Suprapubic skin (tissue), 4 donors: Measurements from ENCODE around the gene SLC6A12. TPM values are rescaled to one million over a fixed set of nuclear protein-coding genes. Genes with fewer than 3 reads are reported as not detected.
A peak's percentile ranks its signal among the peaks of the same experiment; 100 is the strongest.
"Not testable (repeated sequence)": the region's sequence is repeated elsewhere in the genome, so short reads cannot be mapped to it uniquely, and the experiment has no call there.

Experiments
- DNase-seq, 2 donors: peaks; one replicate each; pipeline ENCODE4 v3.0.0-alpha.2; 2019; ENCODE audit warnings: low spot score in 2 of 2
- H3K27ac ChIP-seq: fragments of 200-600 bp; sonication (generic); one replicate; pipeline ENCODE4 v1.5.1; 2019
- H3K27me3 ChIP-seq: fragments of 200-600 bp; sonication (generic); one replicate; pipeline ENCODE4 v1.5.1; 2019
- H3K36me3 ChIP-seq: fragments of 200-600 bp; sonication (generic); one replicate; pipeline ENCODE4 v1.5.1; 2019
- H3K4me1 ChIP-seq: fragments of 200-600 bp; sonication (generic); one replicate; pipeline ENCODE4 v1.5.1; 2019
- H3K4me3 ChIP-seq: fragments of 200-600 bp; sonication (generic); one replicate; pipeline ENCODE4 v1.5.1; 2019; ENCODE audit warnings: mild to moderate bottlenecking
- H3K9me3 ChIP-seq: fragments of 200-600 bp; sonication (generic); one replicate; pipeline ENCODE4 v1.5.1; 2019
- CTCF ChIP-seq, 2 donors: fragments of 200-600 bp in 1 of 2; fragments of 450-650 bp in 1 of 2; sonication (generic) in 1 of 2; IDR thresholded peaks; one replicate each; pipeline ENCODE4 v1.5.1; 2016 to 2019; ENCODE audit warnings: antibody characterized with exemption in 2 of 2, mild to moderate bottlenecking in 1 of 2, moderate library complexity in 1 of 2
- EP300 ChIP-seq: sonication (generic); formaldehyde crosslinking; IDR thresholded peaks from one replicate; pipeline ENCODE4 v1.6.1; 2017; ENCODE audit warnings: antibody characterized with exemption
- POLR2A ChIP-seq, 2 donors: fragments of 450-650 bp; IDR thresholded peaks; one replicate each; pipeline ENCODE4 v1.6.1; 2017; ENCODE audit warnings: antibody characterized with exemption in 2 of 2, mild to moderate bottlenecking in 2 of 2, moderate library complexity in 2 of 2
- POLR2AphosphoS5 ChIP-seq, 3 donors: sonication (generic); formaldehyde crosslinking; IDR thresholded peaks; one replicate each; pipeline ENCODE4 v1.6.1; 2017; ENCODE audit warnings: antibody characterized with exemption in 3 of 3
- WGBS: methylation state at CpG from one replicate; pipeline ENCODE4 v1.1.5; 2018; 5-methylcytosine and 5-hydroxymethylcytosine counted together
- total RNA-seq, 4 donors: library from RNA; depleted of rRNA; stranded (reverse); fragments of >200 nt; gene quantifications; one replicate each; pipeline ENCODE4 v1.1.0, GENCODE V29; 2016

SLC6A12 gene
- total RNA-seq, 4 donors from 2014 or later, result 3.1 to 6.0 TPM; not detected in 2

- Histone ChIP-seq H3K4me3 (no peak overlapping the region), H3K9me3 (no peaks in the 10 kb centered on the region), H3K36me3 (no peaks in the 10 kb centered on the region), H3K27me3 (peaks cover 48% of the 10 kb centered on the region), H3K4me1 (peaks cover 10% of the 10 kb centered on the region), H3K27ac (no peak overlapping the region)
- DNase-seq, result no peak
- no peak for TF ChIP-seq POLR2AphosphoS5 (IDR thresholded peaks at IDR 0.05)
- no peak for TF ChIP-seq EP300
- no peak for TF ChIP-seq POLR2A (IDR thresholded peaks at IDR 0.05)
- no peak for TF ChIP-seq CTCF (IDR thresholded peaks at IDR 0.05)
- WGBS, result 86% methylated on average over 3 of the region's 3 CpGs
These were observed 22.4 kb downstream of the SLC6A12 start for GRCh38 chr12:191541-191940.

GRCh38 chr12:190881-191280 lies 23.1 kb downstream of the SLC6A12 start:
- WGBS, result 91% methylated on average over 8 of the region's 8 CpGs
- H3K4me1 ChIP-seq, result peaks cover 10% of the 10 kb centered on the region
- H3K27me3 ChIP-seq, result peaks cover 45% of the 10 kb centered on the region
- no peak for TF ChIP-seq CTCF (IDR thresholded peaks at IDR 0.05)
- TF ChIP-seq EP300, result no peak
- TF ChIP-seq POLR2AphosphoS5 (IDR thresholded peaks at IDR 0.05), result no peak
- TF ChIP-seq POLR2A (IDR thresholded peaks at IDR 0.05), result no peak
- H3K9me3 ChIP-seq, result no peaks in the 10 kb centered on the region
- no peak overlapping the region for H3K4me3 ChIP-seq
- H3K27ac ChIP-seq, result no peak overlapping the region
- no peaks in the 10 kb centered on the region for H3K36me3 ChIP-seq
- no peak for DNase-seq

- H3K4me3 ChIP-seq, result no peak overlapping the region
- peaks cover 10% of the 10 kb centered on the region for H3K4me1 ChIP-seq
- H3K27me3 ChIP-seq, result peaks cover 37% of the 10 kb centered on the region
- no peaks in the 10 kb centered on the region for H3K9me3 ChIP-seq
- H3K36me3 ChIP-seq, result no peaks in the 10 kb centered on the region
- H3K27ac ChIP-seq, result no peak overlapping the region
- no peak for DNase-seq
- 70% methylated on average over 6 of the region's 6 CpGs for WGBS
- TF ChIP-seq EP300, result no peak
- no peak for TF ChIP-seq POLR2AphosphoS5 (IDR thresholded peaks at IDR 0.05)
- no peak for TF ChIP-seq CTCF (IDR thresholded peaks at IDR 0.05)
- no peak for TF ChIP-seq POLR2A (IDR thresholded peaks at IDR 0.05)
These were observed 24.4 kb downstream of the SLC6A12 start for GRCh38 chr12:189622-189962.

- no peak for DNase-seq
- no peaks in the 10 kb centered on the region for H3K9me3 ChIP-seq
- H3K4me1 ChIP-seq, result peaks cover 10% of the 10 kb centered on the region
- 7% methylated on average over 3 of the region's 52 CpGs for WGBS
- no peak for TF ChIP-seq POLR2AphosphoS5 (IDR thresholded peaks at IDR 0.05)
- TF ChIP-seq CTCF (IDR thresholded peaks at IDR 0.05), result peak; percentile 28 to 91
- H3K27me3 ChIP-seq, result peaks cover 32% of the 10 kb centered on the region
- no peaks in the 10 kb centered on the region for H3K36me3 ChIP-seq
- H3K27ac ChIP-seq, result no peak overlapping the region
- peak overlapping the region; percentile 54 for H3K4me3 ChIP-seq
These were observed 24.9 kb downstream of the SLC6A12 start for GRCh38 chr12:188910-189621.

- peaks cover 26% of the 10 kb centered on the region for H3K27me3 ChIP-seq
- 66% methylated on average over 13 of the region's 53 CpGs for WGBS
- H3K36me3 ChIP-seq, result not testable (repeated sequence)
These were observed 25.7 kb downstream of the SLC6A12 start for GRCh38 chr12:187986-188909.

More at GRCh38 chr12:187986-188909, 25.7 kb downstream of the SLC6A12 start:
- not testable (repeated sequence) for H3K27ac ChIP-seq, DNase-seq, H3K9me3 ChIP-seq
- Histone ChIP-seq H3K4me1 (peaks cover 10% of the 10 kb centered on the region), H3K4me3 (peak overlapping the region; percentile 54)
